ENCODE measurements around the gene FIP1L1.

DNA sequence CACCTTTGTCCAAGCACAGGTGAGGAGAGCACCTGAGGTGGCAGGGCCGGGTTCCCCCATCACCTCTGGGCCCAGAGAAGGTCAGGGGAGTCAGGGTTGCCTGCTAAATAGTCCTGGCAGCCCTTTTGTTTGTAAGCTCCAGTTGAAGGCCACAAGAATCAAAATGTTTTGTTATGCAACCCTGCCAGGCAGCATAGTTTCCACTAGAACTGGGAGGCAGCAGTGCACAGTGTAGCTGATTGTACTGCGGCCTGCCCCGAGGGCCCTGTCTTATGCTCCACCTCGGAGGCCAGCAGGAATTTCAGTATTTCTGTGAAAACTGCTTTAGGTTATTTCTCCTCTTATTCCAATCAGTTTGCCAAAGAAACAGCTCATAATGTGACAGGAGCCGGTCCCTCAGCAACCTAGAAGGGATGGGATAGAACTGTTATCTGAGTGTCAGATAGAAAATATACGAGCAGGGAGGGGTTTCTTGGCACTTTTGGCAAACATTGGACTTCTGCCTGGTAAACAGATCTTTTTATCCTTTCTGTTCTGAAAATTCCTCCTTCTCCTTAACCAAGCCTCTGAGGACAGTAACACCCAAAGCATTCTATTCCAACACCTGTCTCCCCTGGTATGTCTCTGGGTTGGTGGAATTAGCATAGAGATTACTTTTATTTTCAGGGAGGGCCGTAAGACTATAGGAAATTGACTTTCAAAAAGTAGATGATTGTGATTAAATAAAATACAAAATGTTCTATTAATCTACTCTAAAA, 120.2 kb downstream of the FIP1L1 start:
- TF ChIP-seq, protein P1, sequence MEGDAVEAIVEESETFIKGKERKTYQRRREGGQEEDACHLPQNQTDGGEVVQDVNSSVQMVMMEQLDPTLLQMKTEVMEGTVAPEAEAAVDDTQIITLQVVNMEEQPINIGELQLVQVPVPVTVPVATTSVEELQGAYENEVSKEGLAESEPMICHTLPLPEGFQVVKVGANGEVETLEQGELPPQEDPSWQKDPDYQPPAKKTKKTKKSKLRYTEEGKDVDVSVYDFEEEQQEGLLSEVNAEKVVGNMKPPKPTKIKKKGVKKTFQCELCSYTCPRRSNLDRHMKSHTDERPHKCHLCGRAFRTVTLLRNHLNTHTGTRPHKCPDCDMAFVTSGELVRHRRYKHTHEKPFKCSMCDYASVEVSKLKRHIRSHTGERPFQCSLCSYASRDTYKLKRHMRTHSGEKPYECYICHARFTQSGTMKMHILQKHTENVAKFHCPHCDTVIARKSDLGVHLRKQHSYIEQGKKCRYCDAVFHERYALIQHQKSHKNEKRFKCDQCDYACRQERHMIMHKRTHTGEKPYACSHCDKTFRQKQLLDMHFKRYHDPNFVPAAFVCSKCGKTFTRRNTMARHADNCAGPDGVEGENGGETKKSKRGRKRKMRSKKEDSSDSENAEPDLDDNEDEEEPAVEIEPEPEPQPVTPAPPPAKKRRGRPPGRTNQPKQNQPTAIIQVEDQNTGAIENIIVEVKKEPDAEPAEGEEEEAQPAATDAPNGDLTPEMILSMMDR (IDR thresholded peaks at IDR 0.05), result no peak
- TF ChIP-seq POLR2A (IDR thresholded peaks at IDR 0.05), result no peak
